Tibial nerve (tissue), 3 donors: ENCODE measurements around the gene NPIPB5.
"Not testable (repeated sequence)": the region's sequence is repeated elsewhere in the genome, so short reads cannot be mapped to it uniquely, and the experiment has no call there.

Source experiments
- POLR2A ChIP-seq, 2 donors: fragments of 450-650 bp; IDR thresholded peaks; one replicate each; pipeline ENCODE4 v1.6.1; 2017; ENCODE audit warnings: antibody characterized with exemption in 2 of 2, mild to moderate bottlenecking in 2 of 2, moderate library complexity in 2 of 2
- TF ChIP-seq, protein P1 (sequence below), 5 experiments: fragments of 200-600 bp in 3 of 5; fragments of 450-650 bp in 2 of 5; sonication (generic) in 3 of 5; IDR thresholded peaks; one replicate each; pipeline ENCODE4 v1.5.1; 2016 to 2019; ENCODE audit warnings: antibody characterized with exemption in 5 of 5, mild to moderate bottlenecking in 3 of 5, moderate library complexity in 2 of 5

GRCh38 chr16:22544809-22545208 is 34.1 kb downstream of the NPIPB5 start:
- TF ChIP-seq POLR2A (IDR thresholded peaks at IDR 0.05) = not testable (repeated sequence)
- TF ChIP-seq, protein P1, sequence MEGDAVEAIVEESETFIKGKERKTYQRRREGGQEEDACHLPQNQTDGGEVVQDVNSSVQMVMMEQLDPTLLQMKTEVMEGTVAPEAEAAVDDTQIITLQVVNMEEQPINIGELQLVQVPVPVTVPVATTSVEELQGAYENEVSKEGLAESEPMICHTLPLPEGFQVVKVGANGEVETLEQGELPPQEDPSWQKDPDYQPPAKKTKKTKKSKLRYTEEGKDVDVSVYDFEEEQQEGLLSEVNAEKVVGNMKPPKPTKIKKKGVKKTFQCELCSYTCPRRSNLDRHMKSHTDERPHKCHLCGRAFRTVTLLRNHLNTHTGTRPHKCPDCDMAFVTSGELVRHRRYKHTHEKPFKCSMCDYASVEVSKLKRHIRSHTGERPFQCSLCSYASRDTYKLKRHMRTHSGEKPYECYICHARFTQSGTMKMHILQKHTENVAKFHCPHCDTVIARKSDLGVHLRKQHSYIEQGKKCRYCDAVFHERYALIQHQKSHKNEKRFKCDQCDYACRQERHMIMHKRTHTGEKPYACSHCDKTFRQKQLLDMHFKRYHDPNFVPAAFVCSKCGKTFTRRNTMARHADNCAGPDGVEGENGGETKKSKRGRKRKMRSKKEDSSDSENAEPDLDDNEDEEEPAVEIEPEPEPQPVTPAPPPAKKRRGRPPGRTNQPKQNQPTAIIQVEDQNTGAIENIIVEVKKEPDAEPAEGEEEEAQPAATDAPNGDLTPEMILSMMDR (IDR thresholded peaks at IDR 0.05) = not testable (repeated sequence)
